ENCODE results near the gene ARG1.

ARG1 gene

DNA sequence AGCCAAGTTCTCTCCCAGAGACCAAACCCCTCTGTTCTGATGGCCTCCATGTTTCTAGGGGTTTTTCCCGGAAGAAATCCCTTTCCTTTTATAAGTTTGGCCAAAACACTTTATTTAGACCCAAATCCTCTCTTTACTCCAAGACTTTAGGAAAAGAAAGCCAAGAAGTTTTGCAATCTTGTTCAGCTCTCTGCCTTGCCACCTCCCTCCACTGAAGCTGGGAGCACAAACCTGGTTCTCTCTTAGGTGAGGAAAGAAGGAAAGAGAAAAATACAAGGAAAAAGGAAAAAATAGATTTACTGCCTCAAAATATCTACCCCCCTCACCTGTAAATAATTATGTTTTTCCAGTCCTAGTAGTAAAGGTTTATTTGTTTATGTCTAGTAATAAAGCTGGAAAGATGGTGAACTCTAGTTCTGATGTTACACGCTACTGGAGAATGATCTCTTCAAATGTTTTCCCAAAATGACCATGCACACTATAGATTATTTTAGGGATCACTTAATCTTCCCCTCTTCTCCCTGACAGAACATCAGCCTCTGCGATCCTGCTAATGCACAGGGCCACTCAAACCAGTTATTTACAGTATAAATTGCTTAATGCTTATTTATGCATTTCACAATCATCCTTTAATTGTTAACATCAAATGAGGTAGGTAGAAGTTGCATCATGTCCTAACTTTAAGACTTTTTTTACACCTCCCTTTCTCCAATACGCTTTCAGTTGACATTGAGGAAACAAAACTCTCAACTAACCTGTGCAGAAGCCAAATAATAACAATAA is 10.9 kb upstream of the ARG1 start:
- no peak overlapping the region for H3K4me3 ChIP-seq (ENCODE audit: low read depth, low read length)
- TF ChIP-seq, protein P1, sequence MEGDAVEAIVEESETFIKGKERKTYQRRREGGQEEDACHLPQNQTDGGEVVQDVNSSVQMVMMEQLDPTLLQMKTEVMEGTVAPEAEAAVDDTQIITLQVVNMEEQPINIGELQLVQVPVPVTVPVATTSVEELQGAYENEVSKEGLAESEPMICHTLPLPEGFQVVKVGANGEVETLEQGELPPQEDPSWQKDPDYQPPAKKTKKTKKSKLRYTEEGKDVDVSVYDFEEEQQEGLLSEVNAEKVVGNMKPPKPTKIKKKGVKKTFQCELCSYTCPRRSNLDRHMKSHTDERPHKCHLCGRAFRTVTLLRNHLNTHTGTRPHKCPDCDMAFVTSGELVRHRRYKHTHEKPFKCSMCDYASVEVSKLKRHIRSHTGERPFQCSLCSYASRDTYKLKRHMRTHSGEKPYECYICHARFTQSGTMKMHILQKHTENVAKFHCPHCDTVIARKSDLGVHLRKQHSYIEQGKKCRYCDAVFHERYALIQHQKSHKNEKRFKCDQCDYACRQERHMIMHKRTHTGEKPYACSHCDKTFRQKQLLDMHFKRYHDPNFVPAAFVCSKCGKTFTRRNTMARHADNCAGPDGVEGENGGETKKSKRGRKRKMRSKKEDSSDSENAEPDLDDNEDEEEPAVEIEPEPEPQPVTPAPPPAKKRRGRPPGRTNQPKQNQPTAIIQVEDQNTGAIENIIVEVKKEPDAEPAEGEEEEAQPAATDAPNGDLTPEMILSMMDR (IDR thresholded peaks at IDR 0.05; ENCODE audit: low read depth, low read length, missing control alignments), result no peak
- no peak for DNase-seq (ENCODE audit: low read depth)
- in situ Hi-C loops (cut with HindIII; ENCODE audit: low sequenced_read_pairs), result no loop called here

DNA sequence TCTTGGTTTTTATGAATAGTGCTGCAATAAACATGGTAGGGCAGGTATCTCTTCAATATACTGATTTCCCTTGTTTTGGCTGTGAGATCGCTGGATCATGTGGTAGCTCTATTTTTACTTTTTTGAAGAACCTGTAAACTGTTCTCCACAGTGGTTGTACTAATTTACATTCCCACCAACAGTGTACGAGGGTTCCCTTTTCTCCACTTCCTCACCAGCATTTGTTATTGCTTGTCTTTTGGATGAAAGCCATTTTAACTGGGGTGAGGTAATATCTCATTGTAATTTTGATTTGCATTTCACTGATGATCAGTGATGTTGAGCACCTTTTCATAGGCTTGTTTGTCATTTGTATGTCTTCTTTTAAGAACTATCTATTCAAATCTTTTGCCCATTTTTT is 8.0 kb upstream of the ARG1 start:
- DNase-seq (ENCODE audit: low read depth), result no peak
- no peak overlapping the region for H3K4me3 ChIP-seq (ENCODE audit: low read depth, low read length)
- in situ Hi-C loops (cut with HindIII; ENCODE audit: low sequenced_read_pairs), result no loop called here
- TF ChIP-seq, protein P1 (IDR thresholded peaks at IDR 0.05; ENCODE audit: low read depth, low read length, missing control alignments), result no peak

DNA sequence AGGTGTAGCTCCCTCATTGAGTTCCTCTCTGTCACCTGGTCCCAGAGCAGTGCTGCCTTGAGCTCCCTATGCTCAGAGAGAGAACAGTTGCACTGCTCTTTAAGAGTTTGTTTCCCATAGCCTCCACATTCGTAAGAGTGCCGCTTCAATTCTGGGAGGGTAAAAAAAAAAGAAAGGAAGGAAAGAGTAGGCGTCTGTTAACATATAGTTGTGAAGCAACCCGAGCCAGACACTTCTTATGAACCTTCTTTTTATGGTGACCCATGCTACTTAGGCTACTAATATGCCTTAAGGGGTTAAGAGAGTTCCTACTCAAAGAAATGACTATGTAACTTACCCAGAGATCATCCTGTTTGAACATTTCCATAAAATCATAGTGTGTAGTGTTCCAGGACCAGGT is 4.3 kb upstream of the ARG1 start:
- no peak for DNase-seq (ENCODE audit: low read depth)
- TF ChIP-seq, protein P1 (IDR thresholded peaks at IDR 0.05; ENCODE audit: low read depth, low read length, missing control alignments), result no peak
- no peak overlapping the region for H3K4me3 ChIP-seq (ENCODE audit: low read depth, low read length)
- in situ Hi-C loops (cut with HindIII; ENCODE audit: low sequenced_read_pairs), result no loop called here

DNA sequence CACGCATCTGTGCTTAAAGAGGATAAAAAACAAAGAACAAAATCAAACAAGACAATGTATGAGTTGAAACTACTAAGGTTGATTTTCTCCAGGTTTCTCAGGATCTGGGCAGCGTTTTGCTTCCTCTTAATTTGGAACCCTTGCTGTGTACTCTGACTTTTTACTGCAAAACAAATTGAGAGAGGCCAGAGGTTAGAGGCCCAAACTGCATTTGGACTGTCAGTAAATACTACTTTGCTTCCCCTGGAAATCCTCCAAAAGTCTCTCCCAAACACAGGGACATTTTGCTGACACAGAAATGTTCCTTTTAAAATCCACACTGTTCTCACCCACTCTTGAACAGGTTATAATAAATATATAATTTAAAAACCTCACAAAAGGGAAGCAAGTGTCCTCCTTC is 1.1 kb downstream of the ARG1 start:
- in situ Hi-C loops (cut with HindIII; ENCODE audit: low sequenced_read_pairs), result no loop called here
- TF ChIP-seq, protein P1 (IDR thresholded peaks at IDR 0.05; ENCODE audit: low read depth, low read length, missing control alignments), result no peak
- DNase-seq (ENCODE audit: low read depth), result no peak
- H3K4me3 ChIP-seq (ENCODE audit: low read depth, low read length), result no peak overlapping the region

DNA sequence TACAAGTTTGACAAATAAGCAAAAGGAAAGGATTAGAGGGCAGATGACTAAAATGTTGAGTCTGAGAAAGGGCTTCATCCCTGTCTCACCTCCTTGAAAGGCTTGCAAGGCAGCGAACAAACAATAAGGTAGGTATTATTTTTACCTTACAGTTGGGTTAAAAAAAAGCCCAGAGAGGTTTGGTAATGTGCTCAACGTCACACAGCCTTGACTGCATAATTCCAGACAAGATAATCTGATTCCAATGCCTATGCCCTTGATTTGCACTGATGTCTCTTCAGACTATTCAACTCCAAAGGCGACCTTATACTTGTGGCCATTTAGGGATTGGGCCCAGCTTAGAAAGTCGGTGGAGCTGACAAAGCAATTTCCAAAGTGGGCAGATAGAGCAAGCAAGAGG is 1.7 kb downstream of the ARG1 start:
- no peak for DNase-seq (ENCODE audit: low read depth)
- H3K4me3 ChIP-seq (ENCODE audit: low read depth, low read length), result no peak overlapping the region
- TF ChIP-seq, protein P1 (IDR thresholded peaks at IDR 0.05; ENCODE audit: low read depth, low read length, missing control alignments), result no peak
- in situ Hi-C loops (cut with HindIII; ENCODE audit: low sequenced_read_pairs), result no loop called here

DNA sequence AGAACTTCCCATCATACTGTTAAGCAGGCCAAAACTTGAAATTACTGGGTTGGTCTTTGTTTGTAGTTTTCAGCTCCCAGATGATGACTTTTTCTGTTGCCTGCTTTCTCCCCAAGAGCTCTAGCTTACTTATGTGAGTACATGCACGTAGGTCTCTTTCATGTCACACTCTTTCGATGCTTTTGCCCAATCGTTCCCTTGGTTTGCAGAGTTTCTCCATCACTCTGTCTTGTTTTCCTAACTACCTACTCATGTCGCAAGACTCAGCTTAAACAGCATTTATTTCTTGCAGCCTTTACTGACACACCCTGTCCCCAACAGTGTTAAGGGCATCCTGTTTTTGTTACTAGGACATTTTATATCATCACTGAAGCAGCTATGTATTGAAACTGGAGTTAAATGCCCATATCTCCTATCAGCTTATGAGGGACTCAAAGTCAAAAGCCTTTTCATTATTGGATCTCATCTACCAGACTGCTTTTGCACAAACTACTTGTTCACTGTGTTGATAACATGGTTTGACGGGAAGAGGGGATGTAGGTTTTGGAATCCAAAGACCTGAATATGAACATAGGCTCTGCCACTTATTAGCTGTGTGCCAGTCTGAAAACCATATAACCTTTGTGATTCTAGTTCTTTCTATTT is 2.9 kb downstream of the ARG1 start:
- TF ChIP-seq, protein P1 (IDR thresholded peaks at IDR 0.05; ENCODE audit: low read depth, low read length, missing control alignments), result no peak
- no peak overlapping the region for H3K4me3 ChIP-seq (ENCODE audit: low read depth, low read length)
- DNase-seq (ENCODE audit: low read depth), result no peak
- in situ Hi-C loops (cut with HindIII; ENCODE audit: low sequenced_read_pairs), result no loop called here

Data from astrocyte of the cerebellum (primary cell).